ENCODE data around the gene KBTBD13. TPM values are rescaled to one million over a fixed set of nuclear protein-coding genes. Genes with fewer than 3 reads are reported as not detected.

Gene KBTBD13
- total RNA-seq, 6 experiments from 2014 or later, result not detected

DNA sequence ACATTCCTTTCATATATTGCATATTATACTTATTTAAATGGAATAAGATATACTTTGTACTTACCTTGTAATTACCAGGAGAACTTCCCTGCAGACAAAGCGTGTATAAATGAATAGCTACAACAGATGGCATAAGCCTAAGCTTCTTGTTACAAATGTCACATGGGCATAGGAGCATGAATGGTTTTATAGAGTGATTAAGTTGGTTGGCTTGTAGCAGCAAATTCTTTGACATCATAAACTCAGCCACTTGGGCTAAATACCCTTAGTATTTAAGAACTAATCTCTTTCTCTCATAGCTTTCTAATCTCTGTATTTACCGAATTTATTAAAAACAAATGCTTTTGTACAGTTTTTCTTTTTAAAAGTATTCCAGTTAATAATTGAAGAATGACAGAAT is 38.5 kb downstream of the KBTBD13 start, which contains the start of gene UBAP1L:
Gene UBAP1L, minus strand, starts transcription at position 115 of the 400 bp plus-strand sequence. CDS start 8,985 bp downstream, outside the sequence.
- H3K36me3 Mint-ChIP-seq (ENCODE audit: low read depth), result peaks cover 25% of the 10 kb centered on the region

GRCh38 chr15:65115542-65115941 is 39.0 kb downstream of the KBTBD13 start:
- H3K36me3 Mint-ChIP-seq (ENCODE audit: low read depth), result peaks cover 25% of the 10 kb centered on the region

More for the DNA sequence above, 38.5 kb downstream of the KBTBD13 start, which contains the start of gene UBAP1L:
- peak; percentile 18 for DNase-seq
- Mint-ChIP-seq H3K4me1 (ENCODE audit: low read depth) (peaks cover 16% of the 10 kb centered on the region; the same call in 1 of the 2 replicates), H3K27me3 (ENCODE audit: insufficient read depth) (peaks cover 1% of the 10 kb centered on the region), H3K9me3 (no peaks in the 10 kb centered on the region), H3K4me3 (no peak within 1 kb of the TSS), H3K27ac (peak within 1 kb of the TSS; percentile 28; the same call in 1 of the 2 replicates)
- TF ChIP-seq, protein P1, sequence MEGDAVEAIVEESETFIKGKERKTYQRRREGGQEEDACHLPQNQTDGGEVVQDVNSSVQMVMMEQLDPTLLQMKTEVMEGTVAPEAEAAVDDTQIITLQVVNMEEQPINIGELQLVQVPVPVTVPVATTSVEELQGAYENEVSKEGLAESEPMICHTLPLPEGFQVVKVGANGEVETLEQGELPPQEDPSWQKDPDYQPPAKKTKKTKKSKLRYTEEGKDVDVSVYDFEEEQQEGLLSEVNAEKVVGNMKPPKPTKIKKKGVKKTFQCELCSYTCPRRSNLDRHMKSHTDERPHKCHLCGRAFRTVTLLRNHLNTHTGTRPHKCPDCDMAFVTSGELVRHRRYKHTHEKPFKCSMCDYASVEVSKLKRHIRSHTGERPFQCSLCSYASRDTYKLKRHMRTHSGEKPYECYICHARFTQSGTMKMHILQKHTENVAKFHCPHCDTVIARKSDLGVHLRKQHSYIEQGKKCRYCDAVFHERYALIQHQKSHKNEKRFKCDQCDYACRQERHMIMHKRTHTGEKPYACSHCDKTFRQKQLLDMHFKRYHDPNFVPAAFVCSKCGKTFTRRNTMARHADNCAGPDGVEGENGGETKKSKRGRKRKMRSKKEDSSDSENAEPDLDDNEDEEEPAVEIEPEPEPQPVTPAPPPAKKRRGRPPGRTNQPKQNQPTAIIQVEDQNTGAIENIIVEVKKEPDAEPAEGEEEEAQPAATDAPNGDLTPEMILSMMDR (IDR thresholded peaks at IDR 0.05), result no peak

More at GRCh38 chr15:65115542-65115941, 39.0 kb downstream of the KBTBD13 start:
- H3K4me3 Mint-ChIP-seq, result no peak overlapping the region
- H3K4me1 Mint-ChIP-seq (ENCODE audit: low read depth), result peaks cover 14% of the 10 kb centered on the region; the same call in 1 of the 2 replicates
- DNase-seq, result no peak
- peaks cover 1% of the 10 kb centered on the region for H3K27me3 Mint-ChIP-seq (ENCODE audit: insufficient read depth)
- TF ChIP-seq, protein P1 (IDR thresholded peaks at IDR 0.05), result no peak
- H3K9me3 Mint-ChIP-seq, result no peaks in the 10 kb centered on the region
- peak overlapping the region; percentile 28; the same call in 1 of the 2 replicates for H3K27ac Mint-ChIP-seq

Other genes with a start within 250 kb of the KBTBD13 start
- 10 to 100 TPM; 23.0 to 28.3 (median 25.4) TPM for gene PLEKHO2, start 234.8 kb upstream of the KBTBD13 start, total RNA-seq (2021; fragmentation: NEBNext Ultra II Directional; extraction: Animal tissue kit (Norgen Biotek cat#: 25700))
- gene ANKDD1A, start 164.8 kb upstream of the KBTBD13 start, total RNA-seq (2021; fragmentation: NEBNext Ultra II Directional; extraction: Animal tissue kit (Norgen Biotek cat#: 25700)), result 1 to 10 TPM; 1.3 to 2.4 (median 1.9) TPM
- gene SPG21, start 86.8 kb upstream of the KBTBD13 start, total RNA-seq (2021; fragmentation: NEBNext Ultra II Directional; extraction: Animal tissue kit (Norgen Biotek cat#: 25700)), result 10 to 100 TPM; 66.4 to 91.3 (median 78.3) TPM
- gene MTFMT, start 47.1 kb upstream of the KBTBD13 start, total RNA-seq (2021; fragmentation: NEBNext Ultra II Directional; extraction: Animal tissue kit (Norgen Biotek cat#: 25700)), result 10 to 100 TPM; 15.5 to 18.3 (median 16.9) TPM
- not detected for gene SLC51B, start 31.4 kb upstream of the KBTBD13 start, total RNA-seq (2021; fragmentation: NEBNext Ultra II Directional; extraction: Animal tissue kit (Norgen Biotek cat#: 25700))
- gene RASL12, start 8.8 kb upstream of the KBTBD13 start, total RNA-seq (2021; fragmentation: NEBNext Ultra II Directional; extraction: Animal tissue kit (Norgen Biotek cat#: 25700)), result not detected
- 1 to 10 TPM in 1 of 6 experiments, under 1 TPM in 5; 0.43 to 1.4 (median 0.64) TPM for gene UBAP1L, start 38.5 kb downstream of the KBTBD13 start, total RNA-seq (2021; fragmentation: NEBNext Ultra II Directional; extraction: Animal tissue kit (Norgen Biotek cat#: 25700))
- 10 to 100 TPM; 18.5 to 32.1 (median 22.8) TPM for gene PDCD7, start 57.1 kb downstream of the KBTBD13 start, total RNA-seq (2021; fragmentation: NEBNext Ultra II Directional; extraction: Animal tissue kit (Norgen Biotek cat#: 25700))
- 10 to 100 TPM; 35.1 to 42.0 (median 39.4) TPM for gene CLPX, start 108.6 kb downstream of the KBTBD13 start, total RNA-seq (2021; fragmentation: NEBNext Ultra II Directional; extraction: Animal tissue kit (Norgen Biotek cat#: 25700))
- gene CILP, start 134.7 kb downstream of the KBTBD13 start, total RNA-seq (2021; fragmentation: NEBNext Ultra II Directional; extraction: Animal tissue kit (Norgen Biotek cat#: 25700)), result under 1 TPM in 1 of 6 experiments, not detected in 5; 0.05 TPM
- gene PARP16, start 210.1 kb downstream of the KBTBD13 start, total RNA-seq (2021; fragmentation: NEBNext Ultra II Directional; extraction: Animal tissue kit (Norgen Biotek cat#: 25700)), result 1 to 10 TPM; 4.1 to 5.1 (median 4.4) TPM
- not detected for gene RNU5A-1, start 219.3 kb downstream of the KBTBD13 start, total RNA-seq (2021; fragmentation: NEBNext Ultra II Directional; extraction: Animal tissue kit (Norgen Biotek cat#: 25700))
- 10 to 100 TPM in 2 of 6 experiments, 1 to 10 TPM in 1, not detected in 3; 8.6 to 18.0 (median 10.5) TPM for gene RNU5B-1, start 227.9 kb downstream of the KBTBD13 start, total RNA-seq (2021; fragmentation: NEBNext Ultra II Directional; extraction: Animal tissue kit (Norgen Biotek cat#: 25700))